Stimulated activated CD8-positive, alpha-beta memory T cell treated with anti-CD3 and anti-CD28 coated beads, Interleukin-4, amount 100 ng/mL, for 24 hours (primary cell): ENCODE results near the gene CAMK1D.

Experiments
- DNase-seq: peaks from one replicate; pipeline ENCODE4 v3.0.0-alpha.2; 2020; ENCODE audit warnings: low read depth

CAMK1D gene

GRCh38 chr10:12629767-12630165, 280.4 kb downstream of the CAMK1D start:
- no peak for DNase-seq

DNA sequence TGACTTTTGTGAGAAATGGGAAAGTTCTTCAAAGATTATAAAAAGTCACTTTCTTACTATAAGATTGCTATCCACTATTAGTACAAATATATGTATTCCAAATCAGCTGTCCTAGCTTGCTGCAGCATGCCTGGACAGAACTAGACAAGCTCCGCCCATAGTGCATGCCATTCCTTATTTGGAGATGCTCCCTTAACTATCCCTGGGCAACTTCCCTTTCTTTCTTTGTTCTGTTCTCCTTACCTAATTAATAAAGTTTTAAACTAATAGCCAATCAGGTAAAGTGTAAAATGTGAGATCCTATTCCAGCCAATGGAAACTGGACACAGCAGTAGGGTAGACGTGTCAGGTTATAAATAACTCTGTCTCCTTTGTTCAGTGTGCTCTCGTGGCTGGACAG, 281.9 kb downstream of the CAMK1D start:
- DNase-seq: no peak

DNA sequence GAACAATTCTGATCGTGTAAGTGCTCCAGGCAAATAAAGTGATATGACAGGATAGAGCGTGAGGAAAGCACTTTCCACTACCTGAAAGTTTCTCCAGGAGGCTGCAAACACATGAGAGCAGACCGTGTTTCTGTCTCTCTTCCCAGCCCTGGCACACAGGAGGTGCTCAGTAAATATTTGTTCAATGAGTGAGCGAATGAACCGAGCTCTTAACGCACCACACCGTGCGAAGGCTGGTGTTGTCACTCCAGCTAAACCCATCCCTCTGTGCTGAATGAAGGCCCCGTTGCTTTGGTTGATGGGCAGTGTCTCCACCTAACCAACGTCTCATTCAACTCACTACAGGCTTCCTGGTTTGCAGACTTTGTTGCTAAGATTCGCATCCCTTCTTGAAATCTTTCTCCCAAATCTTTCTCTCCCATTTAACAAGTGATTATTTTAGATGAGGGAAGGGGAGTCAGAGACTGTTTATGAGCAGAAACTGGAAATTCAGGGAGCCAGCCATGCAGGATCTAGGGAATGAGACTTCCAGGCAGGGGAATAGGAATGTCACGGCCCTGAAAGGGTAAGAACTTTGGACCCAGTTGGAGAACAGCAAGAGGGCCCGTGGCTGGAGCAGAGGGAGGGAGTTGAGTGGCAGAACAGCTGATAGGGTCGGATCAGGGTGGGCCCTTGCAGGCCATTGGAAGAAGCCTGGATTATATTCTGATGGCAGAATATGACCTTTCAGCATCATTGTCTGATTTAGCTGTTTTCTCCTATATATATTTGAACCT, 282.6 kb downstream of the CAMK1D start:
- no peak for DNase-seq

GRCh38 chr10:12633776-12634620, 284.7 kb downstream of the CAMK1D start:
- no peak for DNase-seq

GRCh38 chr10:12634621-12634931, 285.2 kb downstream of the CAMK1D start:
- no peak for DNase-seq

GRCh38 chr10:12635127-12635541, 285.8 kb downstream of the CAMK1D start:
- no peak for DNase-seq

DNA sequence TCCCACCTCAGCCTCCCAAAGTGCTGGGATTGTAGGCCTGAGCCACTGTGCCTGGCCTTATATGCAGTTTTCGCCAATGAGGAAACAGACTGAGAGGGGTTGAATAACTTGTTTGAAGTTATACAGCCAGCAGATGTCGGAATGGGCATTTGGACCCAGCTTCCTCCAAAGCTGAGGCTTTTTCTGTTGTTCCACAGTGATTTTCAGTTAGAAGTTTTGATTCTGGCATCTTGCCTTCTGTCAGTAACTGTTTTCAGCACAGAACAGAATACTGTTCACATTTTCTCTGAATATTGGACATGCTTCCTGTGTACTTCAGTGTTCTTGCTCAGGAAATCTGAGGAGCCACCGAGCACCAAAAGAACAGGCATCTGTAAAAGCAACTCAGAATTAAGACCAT, 287.2 kb downstream of the CAMK1D start:
- DNase-seq: no peak

DNA sequence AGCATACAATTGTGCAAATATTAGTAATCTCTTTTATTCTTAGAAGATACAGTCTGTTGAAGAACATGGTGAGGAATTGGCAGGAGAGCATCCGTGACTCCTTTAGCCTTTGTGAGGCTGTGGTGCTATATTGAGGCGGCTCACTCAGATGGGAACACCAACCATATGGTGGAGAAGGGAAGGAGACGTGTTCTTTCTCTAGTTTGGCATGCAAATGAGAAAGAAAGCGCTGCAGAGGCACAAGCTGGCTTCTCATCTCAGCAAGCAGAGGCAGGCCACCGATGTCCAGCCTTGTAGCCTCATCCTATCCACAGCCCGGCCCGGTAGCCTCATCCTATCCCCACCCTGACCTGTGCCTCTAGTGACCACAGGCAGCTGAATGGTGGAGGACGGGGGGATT, 288.3 kb downstream of the CAMK1D start:
- no peak for DNase-seq

GRCh38 chr10:12638103-12638502, 288.8 kb downstream of the CAMK1D start:
- DNase-seq: no peak

- DNase-seq: no peak
Measured at GRCh38 chr10:12638781-12639180, 289.4 kb downstream of the CAMK1D start.

DNA sequence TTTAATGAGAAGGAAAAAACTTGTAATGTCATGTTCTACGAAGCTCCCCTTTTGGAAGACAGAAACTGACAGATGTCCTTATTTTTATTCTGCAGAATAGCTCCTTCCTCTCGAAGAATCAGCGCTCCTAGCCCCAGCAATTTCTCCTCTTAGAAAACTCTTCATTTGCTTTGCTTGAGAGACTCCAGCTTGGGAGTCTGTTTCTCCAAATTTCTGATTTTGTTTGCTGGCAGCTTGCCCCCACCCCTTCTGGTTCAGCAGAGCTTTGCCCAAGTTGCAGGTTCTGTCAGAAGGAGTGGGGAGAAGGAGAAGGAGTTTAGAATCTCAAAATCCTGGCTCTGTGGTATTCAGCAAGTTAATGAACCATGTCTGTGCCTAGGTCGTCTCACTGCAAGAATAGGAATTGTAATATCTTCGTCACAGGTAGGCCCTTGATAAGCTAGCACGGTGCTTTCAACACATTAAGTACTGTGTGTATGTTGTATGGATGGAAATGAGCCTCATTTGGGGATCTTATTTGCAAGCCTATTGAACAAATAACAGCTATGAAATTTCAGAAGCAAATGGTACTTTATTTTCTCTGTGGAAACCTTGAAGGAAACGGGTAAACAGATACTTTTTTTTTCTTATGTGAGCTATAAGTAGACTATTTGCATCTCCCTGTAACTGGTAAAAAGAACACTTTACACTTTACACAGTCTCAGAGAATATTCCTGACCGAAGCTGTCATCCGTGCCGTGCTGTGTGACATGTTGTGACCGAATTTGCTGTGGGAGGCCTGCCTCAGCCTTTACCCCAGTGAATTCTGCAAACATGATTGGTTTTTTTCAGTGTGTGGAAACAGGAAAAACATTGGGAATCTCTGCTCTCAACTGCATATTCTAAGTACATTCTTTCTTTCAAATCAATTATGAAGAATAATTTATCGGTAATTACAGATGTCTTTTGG, 290.9 kb downstream of the CAMK1D start:
- DNase-seq: no peak

- no peak for DNase-seq
Measured at GRCh38 chr10:12642036-12642435, 292.7 kb downstream of the CAMK1D start.

DNA sequence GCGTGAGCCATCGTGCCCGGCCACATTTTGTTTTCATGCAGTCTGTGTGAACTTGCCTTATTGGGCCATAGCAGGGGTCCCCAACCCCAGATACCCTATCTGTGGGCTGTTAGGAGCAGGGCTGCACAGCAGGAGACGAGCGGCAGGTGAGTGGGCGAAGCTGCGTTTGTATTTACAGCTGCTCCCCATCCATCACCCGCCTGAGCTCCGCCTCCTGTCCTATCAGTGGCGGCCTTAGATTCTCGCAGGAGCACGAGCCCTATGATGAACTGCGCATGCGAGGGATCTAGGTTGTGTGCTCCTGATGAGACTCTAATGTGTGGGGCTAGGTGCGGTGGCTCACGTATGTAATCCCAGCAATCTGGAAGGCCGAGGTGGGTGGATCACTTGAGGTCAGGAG, 293.9 kb downstream of the CAMK1D start:
- no peak for DNase-seq

DNA sequence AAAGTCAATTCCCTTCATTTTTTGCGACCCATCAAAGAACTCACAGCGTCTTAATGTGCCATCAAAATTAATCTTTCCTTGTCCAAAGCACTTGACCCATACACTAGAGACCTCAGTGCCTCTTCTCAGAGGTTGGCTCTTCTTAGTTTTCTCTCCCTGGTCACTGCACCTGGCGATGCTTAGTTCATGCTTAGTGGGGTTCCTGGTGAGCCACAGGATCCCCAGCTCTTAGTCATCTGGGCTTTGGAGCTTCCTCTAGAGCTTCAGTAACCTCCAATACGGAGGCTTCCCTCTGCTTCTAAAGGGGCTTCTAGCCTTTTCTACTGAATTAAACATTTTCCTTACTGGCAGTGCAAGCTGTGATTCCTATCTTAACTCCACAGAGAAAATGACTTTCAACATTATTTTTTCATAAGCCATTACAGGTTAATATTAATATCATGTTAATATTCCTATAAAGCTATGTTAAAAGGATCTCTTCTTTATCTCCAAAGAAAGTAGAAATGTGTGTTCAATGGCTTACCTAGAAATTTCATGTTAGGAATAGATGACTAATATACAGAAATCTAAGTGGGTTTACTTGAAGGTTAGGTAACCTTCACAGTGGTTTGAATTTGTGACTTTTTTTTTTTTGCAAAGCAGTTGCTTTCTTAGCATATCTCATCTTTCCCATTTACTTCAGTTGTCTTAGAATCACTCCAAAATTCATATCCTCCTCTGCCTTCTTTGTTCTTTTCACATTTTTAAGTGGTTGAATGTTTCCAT, 295.2 kb downstream of the CAMK1D start:
- DNase-seq: no peak

- DNase-seq: no peak
Measured at GRCh38 chr10:12645449-12645848, 296.1 kb downstream of the CAMK1D start.

DNA sequence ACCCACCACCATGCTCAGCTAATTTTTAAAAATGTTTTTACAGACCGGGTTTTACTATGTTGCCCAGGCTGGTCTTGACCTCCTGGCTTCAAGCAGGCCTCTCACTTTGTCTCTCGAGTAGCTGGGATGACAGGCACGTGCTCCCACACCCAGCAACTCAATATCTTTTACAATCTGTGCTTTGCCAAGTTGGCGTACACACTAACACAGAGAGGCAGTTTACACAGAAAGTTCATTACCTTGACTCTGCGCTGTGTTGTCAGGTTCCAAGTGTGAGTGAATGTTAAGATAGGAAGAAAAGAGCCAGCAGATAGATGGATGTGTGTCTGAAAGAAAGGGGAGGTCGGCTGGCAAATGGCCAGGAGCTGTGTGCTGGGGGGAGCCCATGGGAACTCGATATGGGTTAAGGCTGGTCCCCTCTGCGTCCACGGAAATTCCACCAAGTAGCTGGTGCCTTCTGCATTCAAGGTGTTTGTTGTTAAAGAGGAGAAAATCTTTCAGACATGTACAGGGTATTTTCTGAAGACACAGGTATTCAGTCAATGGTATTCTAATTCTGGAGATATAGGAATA, 299.8 kb downstream of the CAMK1D start:
- no peak for DNase-seq

DNA sequence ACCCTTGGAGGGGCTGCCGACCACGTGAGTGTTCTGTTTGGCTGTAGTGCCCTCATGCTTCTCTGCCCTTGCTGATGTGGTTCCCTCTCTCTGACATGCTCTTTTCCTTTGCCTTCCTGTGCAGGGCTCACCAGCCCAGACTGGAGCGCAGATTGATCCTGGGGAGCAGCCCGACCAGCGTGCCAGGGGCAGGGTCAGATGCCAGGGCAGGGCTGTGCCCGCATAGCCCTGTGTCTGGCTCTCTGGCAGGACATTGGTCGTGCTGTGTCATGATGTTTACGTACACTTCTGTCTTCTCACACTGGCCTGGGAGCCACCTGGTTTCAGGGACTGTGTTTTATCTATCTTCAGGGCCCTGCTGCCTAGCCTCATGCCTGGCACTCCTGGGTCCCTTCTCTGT, 300.8 kb downstream of the CAMK1D start:
- no peak for DNase-seq

DNA sequence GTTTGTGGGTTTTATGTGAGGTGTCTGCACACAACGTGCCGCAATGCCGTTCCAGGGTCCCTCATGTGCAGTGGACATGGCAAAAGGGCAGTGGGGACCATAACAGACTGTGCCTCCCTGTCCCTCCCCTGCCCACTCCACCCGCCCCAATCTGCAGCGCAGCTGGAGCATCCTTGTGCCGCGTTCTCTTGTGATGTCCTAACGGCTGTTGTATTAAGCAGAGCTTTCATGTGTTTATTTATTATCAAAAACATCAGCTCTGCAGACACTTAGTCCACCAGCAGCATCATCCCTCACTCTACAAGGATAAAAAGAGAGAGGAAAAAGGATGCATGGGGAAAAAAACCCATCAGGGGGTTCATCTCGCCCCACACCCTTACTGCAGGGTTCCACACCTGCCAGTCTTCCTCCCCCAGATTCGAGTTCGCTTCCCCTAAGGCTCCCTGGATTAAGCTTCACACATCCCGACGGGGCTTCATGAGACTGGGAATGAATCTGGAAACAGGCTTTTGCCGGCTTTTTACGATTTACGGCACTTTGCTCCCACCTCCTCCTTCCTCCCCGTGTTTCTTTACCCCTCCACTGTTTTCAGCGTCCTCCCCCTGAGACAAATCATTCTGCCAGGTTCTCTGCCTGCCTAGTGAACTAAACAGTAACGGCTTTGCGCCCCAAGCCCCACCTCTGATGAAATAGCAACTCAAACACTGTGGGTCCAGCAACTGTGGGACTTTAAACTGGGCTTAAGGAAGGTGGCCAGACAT, 301.4 kb downstream of the CAMK1D start:
- DNase-seq: no peak

DNA sequence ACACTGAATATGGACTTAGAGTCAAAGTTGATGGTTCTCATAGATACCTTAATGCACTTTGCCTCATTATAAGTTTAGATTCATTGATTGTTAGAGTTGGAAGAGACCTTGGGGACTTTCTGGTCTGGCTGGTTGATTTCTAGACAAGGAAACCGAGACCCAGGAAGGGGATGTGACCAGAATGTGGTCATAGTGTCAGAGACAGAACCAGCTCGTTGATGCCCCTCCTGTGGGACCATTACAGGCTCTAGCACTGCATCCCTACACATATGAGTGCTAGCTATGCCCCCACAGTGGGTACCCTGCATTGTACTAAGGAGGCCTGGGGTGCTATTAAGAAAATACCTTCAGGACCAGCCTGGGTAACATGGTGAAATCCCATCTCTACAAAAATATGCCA, 306.6 kb downstream of the CAMK1D start:
- DNase-seq: no peak

GRCh38 chr10:12656518-12657142, 307.3 kb downstream of the CAMK1D start:
- no peak for DNase-seq
